Eye (tissue), 1 donor: ENCODE measurements around the gene HLA-DOA.

Experiments used
- DNase-seq: peaks from one replicate; pipeline ENCODE4 v3.0.0-alpha.2; 2015

HLA-DOA gene

DNA sequence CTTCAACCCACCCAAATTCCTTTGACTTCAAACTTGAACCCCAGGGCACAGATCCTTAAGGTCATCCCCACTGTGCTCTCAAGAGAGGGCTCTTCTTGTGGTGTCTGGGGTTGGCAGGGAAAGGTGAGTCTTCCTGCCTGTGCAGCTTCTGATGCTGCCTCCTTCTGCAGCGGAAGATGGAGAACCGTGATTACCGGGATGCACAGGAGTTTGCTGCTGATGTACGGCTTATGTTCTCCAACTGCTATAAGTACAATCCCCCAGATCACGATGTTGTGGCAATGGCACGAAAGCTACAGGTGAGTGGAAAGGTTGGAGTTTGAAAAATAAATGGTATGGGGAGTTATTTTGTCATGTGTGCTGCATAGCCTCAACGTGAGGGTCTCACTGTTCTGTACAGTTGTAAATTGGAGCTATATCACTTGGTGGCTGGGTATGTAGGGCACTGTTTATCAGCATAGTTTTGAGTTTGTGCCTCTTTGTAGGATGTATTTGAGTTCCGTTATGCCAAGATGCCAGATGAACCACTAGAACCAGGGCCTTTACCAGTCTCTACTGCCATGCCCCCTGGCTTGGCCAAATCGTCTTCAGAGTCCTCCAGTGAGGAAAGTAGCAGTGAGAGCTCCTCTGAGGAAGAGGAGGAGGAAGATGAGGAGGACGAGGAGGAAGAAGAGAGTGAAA is 32.0 kb downstream of the HLA-DOA start:
- DNase-seq: no peak

GRCh38 chr6:32976334-32977069 is 32.9 kb downstream of the HLA-DOA start:
- no peak for DNase-seq

DNA sequence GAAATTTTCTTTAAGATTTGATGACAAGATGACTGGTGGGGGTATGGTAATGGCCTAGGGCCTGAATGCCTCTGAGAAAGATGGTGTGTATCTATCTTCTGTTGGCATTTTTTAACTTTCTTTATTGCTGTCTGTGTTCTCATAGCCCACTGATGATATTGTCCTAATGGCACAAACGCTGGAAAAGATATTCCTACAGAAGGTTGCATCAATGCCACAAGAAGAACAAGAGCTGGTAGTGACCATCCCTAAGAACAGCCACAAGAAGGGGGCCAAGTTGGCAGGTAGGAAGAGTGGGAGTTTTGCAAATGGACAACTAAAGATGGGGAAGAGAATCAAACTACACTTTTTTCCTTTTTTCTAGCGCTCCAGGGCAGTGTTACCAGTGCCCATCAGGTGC is 33.5 kb downstream of the HLA-DOA start:
- DNase-seq: no peak

DNA sequence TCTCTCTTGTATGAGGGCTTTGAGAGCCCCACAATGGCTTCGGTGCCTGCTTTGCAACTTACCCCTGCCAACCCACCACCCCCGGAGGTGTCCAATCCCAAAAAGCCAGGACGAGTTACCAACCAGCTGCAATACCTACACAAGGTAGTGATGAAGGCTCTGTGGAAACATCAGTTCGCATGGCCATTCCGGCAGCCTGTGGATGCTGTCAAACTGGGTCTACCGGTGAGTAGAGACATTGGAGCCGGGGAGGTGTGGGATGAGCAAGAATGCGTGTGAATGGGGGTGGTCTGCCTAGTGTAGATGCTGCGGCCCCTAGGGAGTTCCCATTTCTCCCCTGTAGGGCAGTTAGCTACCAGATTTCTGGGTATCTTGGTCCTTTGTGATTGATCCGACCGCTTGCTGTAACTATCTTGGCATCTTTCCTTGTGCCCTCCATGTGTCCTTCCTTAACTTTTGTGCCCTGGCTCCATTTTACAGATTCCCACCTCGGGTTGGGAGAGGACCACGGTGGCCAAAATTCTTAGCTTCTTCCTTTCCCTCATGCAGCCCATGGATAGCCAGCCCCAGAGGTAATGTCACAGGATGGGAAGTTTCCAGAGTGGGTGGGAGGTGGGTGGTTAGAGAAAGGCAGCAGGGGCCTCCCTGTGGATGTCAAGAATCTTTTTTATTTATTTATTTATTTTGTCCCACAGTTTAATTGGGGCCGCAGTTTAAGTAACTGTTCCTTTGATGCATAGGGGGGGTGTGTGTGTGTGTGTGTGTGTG is 34.7 kb downstream of the HLA-DOA start:
- DNase-seq: peak; percentile 7

- DNase-seq: peak; percentile 54
Measured at GRCh38 chr6:32974016-32974333, 35.4 kb downstream of the HLA-DOA start.

DNA sequence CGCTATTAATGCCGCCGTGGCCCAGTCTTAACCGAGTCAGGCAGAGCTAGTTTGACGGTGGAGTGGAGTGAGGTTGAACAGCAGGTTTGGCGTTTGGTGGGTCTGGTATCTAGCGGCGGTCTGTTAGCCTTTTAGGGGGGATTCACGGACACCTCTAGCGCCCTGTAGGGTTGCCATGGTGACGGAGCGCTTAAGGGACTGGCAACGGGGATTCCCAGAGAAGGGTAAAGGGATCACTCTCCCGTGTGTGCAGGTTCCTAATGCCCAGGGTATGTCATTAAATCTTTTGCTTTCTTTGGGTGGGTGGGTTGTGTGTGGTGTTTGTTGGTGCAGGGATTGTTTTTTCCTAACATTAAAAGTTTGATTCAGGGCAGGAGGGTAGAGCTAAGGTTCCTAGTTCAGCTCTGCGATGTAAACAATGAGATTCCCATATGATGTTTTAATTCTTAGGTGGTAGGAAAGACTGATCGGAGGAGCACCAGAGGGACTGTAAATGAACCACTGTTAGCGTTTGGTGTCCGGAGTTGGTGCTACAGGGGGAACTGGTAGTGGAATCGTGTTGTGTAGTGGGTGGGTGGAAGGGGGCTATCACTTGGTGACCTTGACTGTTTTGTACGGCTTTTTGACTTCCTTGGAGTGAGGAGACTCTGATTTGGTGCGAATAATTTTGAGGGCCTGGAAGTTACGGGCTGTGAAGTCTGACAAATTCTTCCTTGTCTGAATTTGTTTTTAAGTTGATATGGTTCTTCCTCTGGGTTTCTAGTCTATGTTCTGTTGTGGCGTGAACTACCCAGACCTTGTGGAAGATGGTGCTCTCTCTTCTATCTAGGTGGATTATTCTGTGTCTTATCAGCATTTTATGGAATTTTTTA is 36.0 kb downstream of the HLA-DOA start:
- DNase-seq: peak; percentile 83

DNA sequence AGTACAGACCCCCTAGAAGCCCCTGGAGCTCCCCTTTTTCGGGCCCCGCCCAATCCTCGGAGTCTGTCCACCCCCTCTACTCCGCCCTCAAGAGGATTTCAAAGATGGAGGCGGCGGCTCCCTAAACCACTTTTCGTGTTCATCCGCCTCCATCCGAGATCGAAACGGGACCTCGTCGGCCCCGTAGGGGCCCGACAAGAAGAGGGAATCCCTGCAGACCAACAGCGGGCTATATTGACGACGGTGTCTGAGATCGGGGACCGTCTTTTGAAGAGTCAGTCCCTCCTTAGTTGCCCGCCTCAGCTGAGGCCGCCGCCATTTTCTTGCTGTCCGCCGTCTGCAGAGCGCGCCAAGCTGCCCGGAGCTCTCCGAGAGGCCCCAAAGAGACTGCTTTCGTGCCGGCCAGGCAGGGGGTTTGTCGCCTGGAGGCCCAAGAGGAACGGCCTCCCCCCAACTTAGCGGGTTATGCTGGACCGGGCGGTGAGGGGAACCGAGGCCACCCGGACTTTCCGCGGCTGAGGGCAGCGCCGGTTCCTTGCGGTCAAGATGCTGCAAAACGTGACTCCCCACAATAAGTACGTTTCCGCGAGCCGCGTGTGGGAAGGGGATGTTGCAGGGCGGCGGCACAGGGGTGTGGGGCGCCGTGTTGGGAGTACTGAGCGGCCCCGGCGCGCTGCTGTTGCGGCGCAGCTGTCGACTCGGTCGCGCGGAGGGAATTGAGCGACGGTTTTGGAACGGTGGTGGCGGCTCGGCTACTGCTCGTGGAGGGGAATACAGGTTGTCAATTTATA is 36.8 kb downstream of the HLA-DOA start:
- DNase-seq: no peak

- DNase-seq: peak; percentile 100
Measured at GRCh38 chr6:32971581-32972352, 37.6 kb downstream of the HLA-DOA start.

DNA sequence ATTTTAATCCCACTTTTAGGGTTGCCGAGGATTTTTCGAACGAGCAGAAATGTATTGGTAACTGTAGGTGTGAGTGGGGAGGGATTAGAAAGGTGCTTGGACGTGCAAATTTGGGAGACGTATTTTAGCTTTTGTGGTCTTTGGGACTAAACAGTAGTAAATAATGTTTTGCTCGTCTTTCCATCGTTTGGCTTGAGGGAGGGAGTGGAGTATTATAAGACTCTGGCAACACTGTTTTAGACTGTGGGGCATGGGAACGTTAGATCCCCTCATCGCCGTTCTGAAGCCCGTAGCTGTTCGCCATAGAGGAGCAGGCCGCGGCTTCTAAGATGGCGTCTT is 38.2 kb downstream of the HLA-DOA start:
- DNase-seq: no peak

DNA sequence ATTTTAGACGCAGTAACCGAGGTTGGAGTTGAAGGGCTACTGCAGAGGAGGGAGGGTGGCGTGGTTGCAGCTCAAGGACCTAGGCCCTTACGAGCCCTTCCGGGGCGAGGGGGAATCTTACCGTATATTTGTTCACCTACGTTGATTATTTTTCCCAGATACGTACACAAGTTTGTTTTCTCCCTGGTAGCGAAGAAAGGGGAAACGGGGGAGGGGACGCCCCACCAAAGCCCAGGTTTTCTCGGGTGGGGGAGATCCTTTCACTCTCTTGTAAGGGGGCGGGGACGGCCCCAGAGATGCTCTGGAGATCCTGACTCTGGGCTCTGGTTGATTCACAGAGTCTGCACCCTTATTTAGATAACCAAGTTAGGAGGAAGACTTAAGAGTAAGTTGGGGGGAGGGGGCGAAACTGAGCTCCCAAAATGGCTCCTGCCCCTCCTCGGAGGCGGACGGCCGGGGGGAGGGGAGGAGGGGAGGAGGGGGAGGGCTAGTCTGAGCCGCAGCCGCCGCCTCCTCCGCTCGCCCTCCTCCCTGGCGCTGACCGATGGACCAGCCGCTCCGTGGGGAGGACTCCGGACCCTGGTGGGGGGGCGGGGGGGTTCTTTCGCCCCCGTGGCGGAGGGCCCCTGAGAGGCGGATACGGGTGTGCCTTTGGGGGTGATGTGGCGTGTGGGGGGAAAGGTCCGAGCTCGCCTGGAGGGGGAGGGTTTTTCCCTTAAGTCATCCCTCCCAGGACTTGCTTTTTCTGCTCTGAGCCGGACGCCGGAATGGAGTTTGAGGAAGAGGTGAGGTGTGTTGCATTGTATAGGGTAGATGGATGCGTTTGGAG is 38.8 kb downstream of the HLA-DOA start:
- peak; percentile 95 for DNase-seq

GRCh38 chr6:32969685-32970412 is 39.5 kb downstream of the HLA-DOA start:
- DNase-seq: peak; percentile 93

DNA sequence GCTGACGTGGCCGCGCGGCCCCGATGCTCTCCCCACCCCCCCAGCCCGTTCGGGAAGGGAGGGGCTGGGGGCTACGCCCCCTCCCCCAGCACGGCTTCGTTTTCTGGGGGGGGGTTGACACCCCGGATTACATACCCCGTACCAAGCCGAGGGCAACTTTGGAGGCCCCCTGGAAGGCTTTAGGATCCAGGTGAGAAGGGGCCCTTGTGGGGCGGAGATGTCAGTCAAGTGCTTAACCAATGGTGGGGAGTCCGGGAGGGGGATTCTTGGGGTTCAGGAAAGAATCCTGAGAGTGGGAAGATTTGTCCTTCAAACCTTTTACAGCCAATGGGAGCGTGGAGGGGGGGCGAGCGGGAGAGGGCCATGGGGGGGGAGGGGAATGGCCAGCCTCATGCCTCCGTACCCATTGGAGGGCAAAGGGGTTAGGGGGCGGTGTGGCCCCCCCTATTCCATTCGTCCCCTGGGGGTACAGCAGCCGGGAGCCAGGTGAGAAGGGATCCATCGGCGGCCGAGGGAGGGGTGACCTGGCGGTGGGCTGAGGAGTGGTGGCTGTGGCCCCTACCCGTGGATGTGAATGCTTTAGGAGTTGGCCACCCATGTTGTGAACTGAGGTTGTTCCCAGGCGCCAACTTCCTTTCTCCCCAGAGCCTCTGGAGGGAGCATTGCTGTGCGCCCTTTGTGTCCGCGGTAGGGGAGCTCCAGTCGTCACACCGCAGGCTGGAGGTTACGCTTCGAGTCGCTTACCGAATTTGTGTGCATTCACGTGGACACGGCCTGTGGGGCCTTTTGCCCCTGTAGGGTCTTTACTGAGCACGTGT is 40.3 kb downstream of the HLA-DOA start:
- peak; percentile 92 for DNase-seq

- DNase-seq: peak; percentile 99
Measured at GRCh38 chr6:32968093-32968866, 41.1 kb downstream of the HLA-DOA start, which contains the start of gene BRD2. Gene BRD2, plus strand, starts transcription at chr6:32968594. Its CDS starts 4,305 bp downstream, at chr6:32972899.

GRCh38 chr6:32967151-32968091 is 42.0 kb downstream of the HLA-DOA start:
- peak; percentile 86 for DNase-seq

DNA sequence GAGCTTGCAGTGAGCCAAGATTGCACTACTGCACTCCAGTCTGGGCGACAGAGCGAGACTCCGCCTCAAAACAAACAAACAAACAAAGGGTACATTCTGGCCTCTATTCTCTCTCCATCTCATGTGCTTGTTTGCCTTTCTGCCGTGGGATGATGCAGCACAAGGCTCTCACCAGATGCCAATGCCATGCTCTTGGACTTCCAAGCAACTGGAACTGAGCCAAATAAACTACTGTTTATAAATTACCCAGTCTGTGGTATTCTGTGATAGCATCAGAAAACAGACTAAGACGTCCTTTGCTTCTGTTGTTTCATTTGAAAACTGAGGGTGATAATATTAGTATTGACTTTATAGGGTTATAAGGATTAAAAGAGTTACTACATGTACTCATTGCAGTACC is 44.6 kb downstream of the HLA-DOA start:
- DNase-seq: no peak

DNA sequence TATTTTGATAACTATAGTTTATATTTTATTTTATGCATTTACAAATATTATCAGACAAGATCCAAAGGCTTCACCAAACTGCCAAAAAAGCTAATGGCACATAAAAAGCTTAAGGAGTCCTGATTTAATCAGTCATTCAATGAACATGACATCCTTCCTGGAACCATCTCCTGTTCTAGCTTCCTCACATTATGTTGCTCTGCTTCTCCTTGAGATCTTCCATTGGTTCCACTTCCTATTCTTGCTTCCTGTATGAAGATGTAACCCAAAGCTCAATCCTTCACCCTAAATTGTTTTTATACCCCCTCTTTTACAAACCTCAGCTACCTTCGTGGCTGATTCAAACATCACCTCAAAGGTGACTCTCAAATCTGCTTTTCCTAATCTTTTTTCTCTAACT is 45.5 kb downstream of the HLA-DOA start:
- no peak for DNase-seq
